GM18498 (cell line): ENCODE results near the gene COL1A1.

ENCODE experiments used
- ATAC-seq: cut with Tn5 transposase; IDR thresholded peaks from one replicate; pipeline ENCODE4 v1.9.1; 2021; ENCODE audit warnings: mild to moderate bottlenecking, moderate library complexity; ENCODE audit not compliant: unreplicated experiment

COL1A1 gene

GRCh38 chr17:50213026-50214022 is 11.9 kb upstream of the COL1A1 start:
- peak; percentile 78 for ATAC-seq

GRCh38 chr17:50212121-50212843 is 10.9 kb upstream of the COL1A1 start:
- ATAC-seq = no peak

- ATAC-seq = no peak
These were observed 10.1 kb upstream of the COL1A1 start for GRCh38 chr17:50211249-50212120.

GRCh38 chr17:50210240-50211225 is 9.1 kb upstream of the COL1A1 start:
- ATAC-seq = no peak

- ATAC-seq = no peak
These were observed 8.2 kb upstream of the COL1A1 start for GRCh38 chr17:50209472-50210239.

GRCh38 chr17:50209133-50209471 is 7.7 kb upstream of the COL1A1 start:
- no peak for ATAC-seq

GRCh38 chr17:50208611-50209061 is 7.2 kb upstream of the COL1A1 start:
- no peak for ATAC-seq

GRCh38 chr17:50207792-50208567 is 6.5 kb upstream of the COL1A1 start:
- no peak for ATAC-seq

GRCh38 chr17:50207315-50207714 is 5.9 kb upstream of the COL1A1 start:
- no peak for ATAC-seq

GRCh38 chr17:50206604-50207293 is 5.3 kb upstream of the COL1A1 start:
- ATAC-seq = no peak

- ATAC-seq = no peak
These were observed 4.6 kb upstream of the COL1A1 start for GRCh38 chr17:50205963-50206505.

GRCh38 chr17:50205111-50205962 is 3.9 kb upstream of the COL1A1 start:
- ATAC-seq = no peak

- ATAC-seq = no peak
These were observed 3.0 kb upstream of the COL1A1 start for GRCh38 chr17:50204431-50204830.

- ATAC-seq = no peak
These were observed 2.3 kb upstream of the COL1A1 start for GRCh38 chr17:50203604-50204345.

- no peak for ATAC-seq
These were observed 1.7 kb upstream of the COL1A1 start for GRCh38 chr17:50203086-50203485.
